Heart left ventricle (tissue), 13 donors: ENCODE measurements around the gene CTF1.

ENCODE experiments used
- POLR2A ChIP-seq, 2 donors: fragments of 450-650 bp; IDR thresholded peaks; one replicate each; pipeline ENCODE4 v1.6.1; 2017; ENCODE audit warnings: antibody characterized with exemption in 2 of 2, mild to moderate bottlenecking in 2 of 2, moderate library complexity in 2 of 2
- TF ChIP-seq, protein P1 (sequence below), 12 donors: fragments of 200-600 bp; sonication (generic) in 4 of 12; IDR thresholded peaks; one replicate each; pipeline versions ENCODE4 v1.5.0 to v1.8.0; 2018 to 2022; ENCODE audit warnings: antibody characterized with exemption in 12 of 12, mild to moderate bottlenecking in 5 of 12
- donor health status: ischemic (EF 13 %, LVEDD 7.1; RV severe dilation, severe dysfunction).
- donor health status: DM: no; HTN: yes; CAD: no.
- donor health status: DM: no; HTN: no; CAD: no.
- donor health status: ischemic (EF 25% LVEDD 6.9; RV normal size, moderate dysfunction).
- donor health status: ischemic (EF 25% LVEDD 5.7; RV mildly dilated, moderate dysfunction).
- donor health status: ischemic (EF 35%, LVEDD 5.7; RV mildly dilated, moderate dysfunction).
- donor health status: nonischemic (EF 11% LVEDD 7.7; RV severe dilation, severe dysfunction).
- donor health status: DM: yes; HTN: yes; CAD: no.
- donor health status: PGD.
- donor health status: ischemic (EF 29% LVEDD 5.4; RV normal size, mild dysfunction).
- donor health status: nonischemic (EF 23%, LVEDD 6.1; RV moderate dilation, normal function).

DNA sequence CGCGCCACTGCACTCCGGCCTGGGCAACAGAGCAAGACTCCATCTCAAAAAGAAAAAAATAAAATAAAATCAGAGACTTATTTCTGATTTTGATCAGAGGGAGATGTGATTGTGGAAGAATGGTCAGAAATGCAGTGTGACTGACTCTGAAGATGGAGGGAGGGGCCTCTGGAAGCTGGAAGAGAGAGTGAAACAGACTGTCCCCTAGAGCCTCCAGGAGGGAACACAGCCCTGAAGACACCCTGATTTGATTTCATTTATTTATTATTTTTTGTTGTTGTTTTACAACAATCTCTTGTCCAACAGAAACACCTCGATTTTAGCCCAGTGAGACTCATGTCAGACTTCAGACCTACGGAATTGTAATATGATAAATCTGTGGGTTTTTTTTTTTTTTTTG, 28.7 kb upstream of the CTF1 start:
- TF ChIP-seq, protein P1, sequence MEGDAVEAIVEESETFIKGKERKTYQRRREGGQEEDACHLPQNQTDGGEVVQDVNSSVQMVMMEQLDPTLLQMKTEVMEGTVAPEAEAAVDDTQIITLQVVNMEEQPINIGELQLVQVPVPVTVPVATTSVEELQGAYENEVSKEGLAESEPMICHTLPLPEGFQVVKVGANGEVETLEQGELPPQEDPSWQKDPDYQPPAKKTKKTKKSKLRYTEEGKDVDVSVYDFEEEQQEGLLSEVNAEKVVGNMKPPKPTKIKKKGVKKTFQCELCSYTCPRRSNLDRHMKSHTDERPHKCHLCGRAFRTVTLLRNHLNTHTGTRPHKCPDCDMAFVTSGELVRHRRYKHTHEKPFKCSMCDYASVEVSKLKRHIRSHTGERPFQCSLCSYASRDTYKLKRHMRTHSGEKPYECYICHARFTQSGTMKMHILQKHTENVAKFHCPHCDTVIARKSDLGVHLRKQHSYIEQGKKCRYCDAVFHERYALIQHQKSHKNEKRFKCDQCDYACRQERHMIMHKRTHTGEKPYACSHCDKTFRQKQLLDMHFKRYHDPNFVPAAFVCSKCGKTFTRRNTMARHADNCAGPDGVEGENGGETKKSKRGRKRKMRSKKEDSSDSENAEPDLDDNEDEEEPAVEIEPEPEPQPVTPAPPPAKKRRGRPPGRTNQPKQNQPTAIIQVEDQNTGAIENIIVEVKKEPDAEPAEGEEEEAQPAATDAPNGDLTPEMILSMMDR (IDR thresholded peaks at IDR 0.05): no peak
- TF ChIP-seq POLR2A (IDR thresholded peaks at IDR 0.05): no peak
